NCI-H345 treated with DMSO at 0.1 percent for 48 hours (cell line): Measurements from ENCODE around the gene SLC1A5.
"Not testable (repeated sequence)": the region's sequence is repeated elsewhere in the genome, so short reads cannot be mapped to it uniquely, and the experiment has no call there.

Experiments used
- DNase-seq: peaks from one replicate; lab custom pipeline; 2025; ENCODE audit not compliant: unreplicated experiment; lab: John Stamatoyannopoulos, UW

SLC1A5 gene

GRCh38 chr19:46772170-46773017 lies 16.0 kb downstream of the SLC1A5 start:
- no peak for DNase-seq

GRCh38 chr19:46768746-46769145 lies 19.6 kb downstream of the SLC1A5 start:
- DNase-seq, result not testable (repeated sequence)

- DNase-seq, result no peak
Measured at GRCh38 chr19:46766569-46767317, 21.7 kb downstream of the SLC1A5 start.

GRCh38 chr19:46764817-46765291 lies 23.5 kb downstream of the SLC1A5 start:
- no peak for DNase-seq

GRCh38 chr19:46762245-46762890 lies 26.0 kb downstream of the SLC1A5 start:
- DNase-seq, result no peak

GRCh38 chr19:46761418-46761831 lies 27.0 kb downstream of the SLC1A5 start:
- DNase-seq, result no peak

GRCh38 chr19:46760897-46761296 lies 27.5 kb downstream of the SLC1A5 start:
- not testable (repeated sequence) for DNase-seq

GRCh38 chr19:46760363-46760762 lies 28.0 kb downstream of the SLC1A5 start:
- DNase-seq, result no peak

GRCh38 chr19:46759817-46760333 lies 28.5 kb downstream of the SLC1A5 start:
- DNase-seq, result no peak

GRCh38 chr19:46759206-46759605 lies 29.2 kb downstream of the SLC1A5 start:
- no peak for DNase-seq

- DNase-seq, result no peak
Measured at GRCh38 chr19:46756544-46756888, 31.9 kb downstream of the SLC1A5 start.

- no peak for DNase-seq
Measured at GRCh38 chr19:46755853-46756543, 32.4 kb downstream of the SLC1A5 start.

- no peak for DNase-seq
Measured at GRCh38 chr19:46755077-46755852, 33.1 kb downstream of the SLC1A5 start.

- DNase-seq, result peak; percentile 5
Measured at GRCh38 chr19:46753420-46754155, 34.8 kb downstream of the SLC1A5 start.

GRCh38 chr19:46748325-46749109 lies 39.9 kb downstream of the SLC1A5 start:
- no peak for DNase-seq

- DNase-seq, result no peak
Measured at GRCh38 chr19:46746281-46747057, 41.9 kb downstream of the SLC1A5 start, which contains the start of gene STRN4. STRN4 (minus strand) TSS chr19:46746450; CDS start chr19:46746430, 20 bp downstream.

GRCh38 chr19:46745521-46746280 lies 42.7 kb downstream of the SLC1A5 start, which contains the start of gene FKRP:
FKRP (plus strand) TSS chr19:46746057; CDS start chr19:46755451, 9,394 bp downstream.
- no peak for DNase-seq
